ENCODE results near the gene CCNG1.
"Not testable (repeated sequence)": the region's sequence is repeated elsewhere in the genome, so short reads cannot be mapped to it uniquely, and the experiment has no call there.

- not testable (repeated sequence) for TF ChIP-seq POLR2AphosphoS5 (IDR thresholded peaks at IDR 0.05; ENCODE audit: borderline replicate concordance, low read depth, low read length); EZH2 (IDR thresholded peaks at IDR 0.05); FOXP2 (optimal IDR thresholded peaks at IDR 0.05; ENCODE audit: control extremely low read depth, extremely low read length, insufficient read depth)
Observed at GRCh38 chr5:163455406-163455805, 18.0 kb downstream of the CCNG1 start.

All from SK-N-MC (cell line).